K562 (cell line): ENCODE data around the gene RASD1.

Source experiments
- CREBBP ChIP-seq: IDR thresholded peaks from one replicate; pipeline ENCODE4 v1.6.1; 2012; ENCODE audit warnings: low read depth, mild to moderate bottlenecking, control low read depth, inconsistent platforms, low read length
- EZH2 ChIP-seq: IDR thresholded peaks from 2 replicates; pipeline ENCODE4 v1.6.1; 2012; ENCODE audit warnings: low read depth, mild to moderate bottlenecking, inconsistent platforms, low read length, borderline replicate concordance
- KAT7 ChIP-seq: sonication (generic); formaldehyde crosslinking; IDR thresholded peaks from 2 replicates; pipeline ENCODE4 v1.8.0; 2022; ENCODE audit warnings: missing genetic modification reagents, mild to moderate bottlenecking, borderline replicate concordance
- NFIC ChIP-seq: fragments of 450-650 bp; IDR thresholded peaks from 2 replicates; pipeline ENCODE4 v1.6.1; 2017; ENCODE audit warnings: mild to moderate bottlenecking, inconsistent platforms
- SAP30 ChIP-seq: fragments of 200-600 bp; sonication (generic); IDR thresholded peaks from 2 replicates; pipeline ENCODE4 v1.6.1; 2012; ENCODE audit warnings: borderline replicate concordance, low read depth, mild to moderate bottlenecking, moderate library complexity, low read length, control low read depth, inconsistent platforms; ENCODE audit not compliant: insufficient read depth, poor library complexity, severe bottlenecking
- TBL1XR1 ChIP-seq, 2 experiments: IDR thresholded peaks; 2 replicates each; pipeline ENCODE4 v1.6.1; 2012; ENCODE audit warnings: improper control_type of control experiment in 2 of 2, low read length in 2 of 2, mild to moderate bottlenecking in 1 of 2
- ZNF589 ChIP-seq: fragments of 200-800 bp; sonication (Bioruptor generic); IDR thresholded peaks from 2 replicates; pipeline ENCODE4 v1.6.1; 2016; ENCODE audit warnings: low read depth, missing genetic modification characterization, missing compliant biosample characterization
- TF ChIP-seq, protein P1 (sequence below), 3 experiments: IDR thresholded peaks in 2 of 3; conservative IDR thresholded peaks in 1 of 3; 2 replicates each; pipeline ENCODE4 v1.5.1; 2011 to 2012; ENCODE audit warnings: low read length in 3 of 3, mild to moderate bottlenecking in 3 of 3, control low read depth in 2 of 3, improper control_type of control experiment in 1 of 3, inconsistent platforms in 1 of 3, low read depth in 1 of 3, mixed read lengths in 1 of 3, moderate library complexity in 1 of 3; ENCODE audit not compliant: insufficient read depth in 2 of 3
- TF ChIP-seq, protein P2 (sequence below): fragments of 150-350 bp; conservative IDR thresholded peaks from 2 replicates; pipeline ENCODE4 v1.6.1; 2014; ENCODE audit warnings: low read length
- TF ChIP-seq, protein P3 (sequence below): sonication (generic); formaldehyde crosslinking; IDR thresholded peaks from 2 replicates; pipeline ENCODE4 v1.8.0; 2023; ENCODE audit warnings: mild to moderate bottlenecking, missing genetic modification reagents

DNA sequence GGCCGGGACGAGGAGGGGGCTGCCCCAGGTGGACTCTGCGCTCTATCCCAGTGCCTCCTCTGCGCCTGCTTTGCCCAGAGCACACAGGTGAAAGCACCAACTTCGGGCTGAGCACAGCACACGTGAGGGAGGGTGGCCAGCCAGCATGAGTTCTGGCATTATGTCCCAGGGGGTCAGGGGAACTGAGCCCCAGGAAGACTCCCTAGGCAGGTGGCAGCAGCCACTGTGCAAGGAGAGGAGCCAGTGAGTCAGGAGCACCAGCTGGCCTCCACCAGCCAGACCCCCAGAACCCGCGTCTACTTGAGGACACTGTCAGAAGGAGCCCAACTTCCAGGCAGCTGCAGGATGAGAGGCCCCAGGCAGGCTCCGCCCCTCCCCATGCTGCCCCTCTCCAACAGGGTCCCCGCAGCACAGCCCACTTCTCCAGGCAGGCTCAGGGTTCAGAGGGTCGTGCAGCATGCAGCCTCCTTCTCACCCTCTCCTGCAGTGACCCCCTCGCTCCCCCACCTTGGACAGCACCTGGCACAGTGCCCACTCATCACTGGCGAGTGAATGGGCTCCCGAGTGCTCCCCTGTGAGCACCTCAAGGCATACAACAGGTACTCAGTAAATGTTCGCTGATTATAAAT lies 44.2 kb upstream of the RASD1 start:
- TF ChIP-seq, protein P1, sequence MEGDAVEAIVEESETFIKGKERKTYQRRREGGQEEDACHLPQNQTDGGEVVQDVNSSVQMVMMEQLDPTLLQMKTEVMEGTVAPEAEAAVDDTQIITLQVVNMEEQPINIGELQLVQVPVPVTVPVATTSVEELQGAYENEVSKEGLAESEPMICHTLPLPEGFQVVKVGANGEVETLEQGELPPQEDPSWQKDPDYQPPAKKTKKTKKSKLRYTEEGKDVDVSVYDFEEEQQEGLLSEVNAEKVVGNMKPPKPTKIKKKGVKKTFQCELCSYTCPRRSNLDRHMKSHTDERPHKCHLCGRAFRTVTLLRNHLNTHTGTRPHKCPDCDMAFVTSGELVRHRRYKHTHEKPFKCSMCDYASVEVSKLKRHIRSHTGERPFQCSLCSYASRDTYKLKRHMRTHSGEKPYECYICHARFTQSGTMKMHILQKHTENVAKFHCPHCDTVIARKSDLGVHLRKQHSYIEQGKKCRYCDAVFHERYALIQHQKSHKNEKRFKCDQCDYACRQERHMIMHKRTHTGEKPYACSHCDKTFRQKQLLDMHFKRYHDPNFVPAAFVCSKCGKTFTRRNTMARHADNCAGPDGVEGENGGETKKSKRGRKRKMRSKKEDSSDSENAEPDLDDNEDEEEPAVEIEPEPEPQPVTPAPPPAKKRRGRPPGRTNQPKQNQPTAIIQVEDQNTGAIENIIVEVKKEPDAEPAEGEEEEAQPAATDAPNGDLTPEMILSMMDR (IDR thresholded peaks at IDR 0.05 in 2 of 3, conservative IDR thresholded peaks at IDR 0.05 in 1 of 3; ENCODE audit: insufficient read depth in 2 of 3, low read depth in 1 of 3, low read length in 3 of 3): no peak
- TF ChIP-seq NFIC: peak; percentile 76
- TF ChIP-seq KAT7 (CRISPR knock-in tag): no peak
- TF ChIP-seq CREBBP: no peak
- no peak for TF ChIP-seq EZH2
- TF ChIP-seq, protein P2, sequence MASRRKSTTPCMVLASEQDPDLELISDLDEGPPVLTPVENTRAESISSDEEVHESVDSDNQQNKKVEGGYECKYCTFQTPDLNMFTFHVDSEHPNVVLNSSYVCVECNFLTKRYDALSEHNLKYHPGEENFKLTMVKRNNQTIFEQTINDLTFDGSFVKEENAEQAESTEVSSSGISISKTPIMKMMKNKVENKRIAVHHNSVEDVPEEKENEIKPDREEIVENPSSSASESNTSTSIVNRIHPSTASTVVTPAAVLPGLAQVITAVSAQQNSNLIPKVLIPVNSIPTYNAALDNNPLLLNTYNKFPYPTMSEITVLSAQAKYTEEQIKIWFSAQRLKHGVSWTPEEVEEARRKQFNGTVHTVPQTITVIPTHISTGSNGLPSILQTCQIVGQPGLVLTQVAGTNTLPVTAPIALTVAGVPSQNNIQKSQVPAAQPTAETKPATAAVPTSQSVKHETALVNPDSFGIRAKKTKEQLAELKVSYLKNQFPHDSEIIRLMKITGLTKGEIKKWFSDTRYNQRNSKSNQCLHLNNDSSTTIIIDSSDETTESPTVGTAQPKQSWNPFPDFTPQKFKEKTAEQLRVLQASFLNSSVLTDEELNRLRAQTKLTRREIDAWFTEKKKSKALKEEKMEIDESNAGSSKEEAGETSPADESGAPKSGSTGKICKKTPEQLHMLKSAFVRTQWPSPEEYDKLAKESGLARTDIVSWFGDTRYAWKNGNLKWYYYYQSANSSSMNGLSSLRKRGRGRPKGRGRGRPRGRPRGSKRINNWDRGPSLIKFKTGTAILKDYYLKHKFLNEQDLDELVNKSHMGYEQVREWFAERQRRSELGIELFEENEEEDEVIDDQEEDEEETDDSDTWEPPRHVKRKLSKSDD: no peak
- no peak for TF ChIP-seq ZNF589
- TF ChIP-seq TBL1XR1 (IDR thresholded peaks at IDR 0.05; ENCODE audit: low read length in 2 of 2): no peak
- no peak for TF ChIP-seq SAP30
- TF ChIP-seq, protein P3, sequence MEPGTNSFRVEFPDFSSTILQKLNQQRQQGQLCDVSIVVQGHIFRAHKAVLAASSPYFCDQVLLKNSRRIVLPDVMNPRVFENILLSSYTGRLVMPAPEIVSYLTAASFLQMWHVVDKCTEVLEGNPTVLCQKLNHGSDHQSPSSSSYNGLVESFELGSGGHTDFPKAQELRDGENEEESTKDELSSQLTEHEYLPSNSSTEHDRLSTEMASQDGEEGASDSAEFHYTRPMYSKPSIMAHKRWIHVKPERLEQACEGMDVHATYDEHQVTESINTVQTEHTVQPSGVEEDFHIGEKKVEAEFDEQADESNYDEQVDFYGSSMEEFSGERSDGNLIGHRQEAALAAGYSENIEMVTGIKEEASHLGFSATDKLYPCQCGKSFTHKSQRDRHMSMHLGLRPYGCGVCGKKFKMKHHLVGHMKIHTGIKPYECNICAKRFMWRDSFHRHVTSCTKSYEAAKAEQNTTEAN: no peak
